Body of pancreas (tissue), 4 donors: ENCODE measurements around the gene AHCYL1.

ENCODE experiments used
- POLR2A ChIP-seq, 3 donors: fragments of 450-650 bp; IDR thresholded peaks; one replicate each; pipeline ENCODE4 v1.6.1; 2016; ENCODE audit warnings: antibody characterized with exemption in 3 of 3, mild to moderate bottlenecking in 2 of 3
- TF ChIP-seq, protein P1 (sequence below), 7 experiments: fragments of 450-650 bp in 4 of 7; fragments of 200-600 bp in 3 of 7; sonication (generic) in 3 of 7; IDR thresholded peaks; one replicate each; pipeline ENCODE4 v1.5.1; 2016 to 2019; ENCODE audit warnings: antibody characterized with exemption in 7 of 7

- TF ChIP-seq, protein P1, sequence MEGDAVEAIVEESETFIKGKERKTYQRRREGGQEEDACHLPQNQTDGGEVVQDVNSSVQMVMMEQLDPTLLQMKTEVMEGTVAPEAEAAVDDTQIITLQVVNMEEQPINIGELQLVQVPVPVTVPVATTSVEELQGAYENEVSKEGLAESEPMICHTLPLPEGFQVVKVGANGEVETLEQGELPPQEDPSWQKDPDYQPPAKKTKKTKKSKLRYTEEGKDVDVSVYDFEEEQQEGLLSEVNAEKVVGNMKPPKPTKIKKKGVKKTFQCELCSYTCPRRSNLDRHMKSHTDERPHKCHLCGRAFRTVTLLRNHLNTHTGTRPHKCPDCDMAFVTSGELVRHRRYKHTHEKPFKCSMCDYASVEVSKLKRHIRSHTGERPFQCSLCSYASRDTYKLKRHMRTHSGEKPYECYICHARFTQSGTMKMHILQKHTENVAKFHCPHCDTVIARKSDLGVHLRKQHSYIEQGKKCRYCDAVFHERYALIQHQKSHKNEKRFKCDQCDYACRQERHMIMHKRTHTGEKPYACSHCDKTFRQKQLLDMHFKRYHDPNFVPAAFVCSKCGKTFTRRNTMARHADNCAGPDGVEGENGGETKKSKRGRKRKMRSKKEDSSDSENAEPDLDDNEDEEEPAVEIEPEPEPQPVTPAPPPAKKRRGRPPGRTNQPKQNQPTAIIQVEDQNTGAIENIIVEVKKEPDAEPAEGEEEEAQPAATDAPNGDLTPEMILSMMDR (IDR thresholded peaks at IDR 0.05) = peak in 5 of 7 experiments; percentile 27 to 44 (median 38)
- no peak for TF ChIP-seq POLR2A (IDR thresholded peaks at IDR 0.05)
These were observed 75.6 kb downstream of the AHCYL1 start for GRCh38 chr1:110060034-110060661.
